ENCODE data around the gene ELOF1. TPM values are rescaled to one million over a fixed set of nuclear protein-coding genes. Genes with fewer than 3 reads are reported as not detected.

The ELOF1 gene
- total RNA-seq, 1 experiment from 2014 or later, result 105 TPM

DNA sequence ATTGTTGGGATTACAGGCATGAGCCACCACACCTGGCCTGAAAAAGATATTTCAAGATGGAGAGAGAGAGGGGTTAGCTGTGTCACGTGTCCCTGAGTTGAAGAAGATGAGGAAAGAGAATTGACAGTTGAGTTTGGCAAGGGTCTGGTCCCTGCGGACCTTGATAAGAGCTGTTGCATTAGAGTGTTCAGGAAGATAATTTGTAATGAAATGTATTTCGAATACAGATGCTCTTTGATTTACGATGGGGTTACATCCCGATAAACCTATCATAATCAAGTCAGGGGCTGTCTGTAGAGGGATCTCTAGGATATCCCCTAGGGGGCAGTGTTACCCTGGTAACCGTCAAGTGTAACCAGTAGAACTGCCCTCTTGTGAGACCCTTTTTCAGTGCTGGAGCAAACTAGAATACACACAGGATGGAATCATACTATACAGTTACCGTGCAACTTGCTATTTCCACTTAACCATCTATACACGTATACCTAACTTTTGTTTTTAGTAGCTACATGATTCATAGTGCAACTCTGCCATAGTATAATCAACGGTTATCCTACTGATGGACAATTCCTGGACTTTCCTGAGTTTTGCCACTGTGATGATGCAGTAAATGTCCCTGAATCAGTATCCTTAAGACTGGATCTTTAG, 1.5 kb upstream of the ELOF1 start:
- no peak overlapping the region for H3K27ac ChIP-seq (ENCODE audit: low read length)
- H3K36me3 ChIP-seq (ENCODE audit: low read depth, low read length), result peaks cover 3% of the 10 kb centered on the region; the same call in 1 of the 2 replicates
- TF ChIP-seq EZH2 (IDR thresholded peaks at IDR 0.05; ENCODE audit: low read length, unreplicated experiment) (no peak), EZH2phosphoT487 (IDR thresholded peaks at IDR 0.05; ENCODE audit: borderline replicate concordance, low read length) (no peak), CTCF (conservative IDR thresholded peaks at IDR 0.05; ENCODE audit: low read depth, low read length) (peak; percentile 91)
- peaks cover 14% of the 10 kb centered on the region; the same call in 1 of the 2 replicates for H3K4me1 ChIP-seq (ENCODE audit: insufficient read depth, low read length)
- H3K4me2 ChIP-seq (ENCODE audit: low read length), result peak overlapping the region; percentile 86
- H3K27me3 ChIP-seq (ENCODE audit: low read length), result no peaks in the 10 kb centered on the region
- H4K20me1 ChIP-seq (ENCODE audit: low read length), result peaks cover 20% of the 10 kb centered on the region; the same call in 1 of the 2 replicates
- H3K79me2 ChIP-seq (ENCODE audit: low read length), result peaks cover 45% of the 10 kb centered on the region
- no peaks in the 10 kb centered on the region for H3K9me2 ChIP-seq (replicated peaks; ENCODE audit: low read length)
- H3K9me3 ChIP-seq (ENCODE audit: low read length), result no peaks in the 10 kb centered on the region
- ChIA-PET CTCF (no interaction called here), POLR2A (ENCODE audit: unreplicated experiment) (no interaction called here)
- H3K9ac ChIP-seq (ENCODE audit: low read length), result peak overlapping the region; percentile 77
- DNase-seq (peak; percentile 85), ATAC-seq (peak; percentile 30; the same call in 1 of the 2 replicates)
- H3F3A ChIP-seq (ENCODE audit: low read length, unreplicated experiment), result no peaks in the 10 kb centered on the region
- intact Hi-C loops (cut with micrococcal nuclease), result no loop called here
- no TSS peak for BruUV-seq (replicated peaks)
- H3K4me3 ChIP-seq (ENCODE audit: low read length), result peak overlapping the region; percentile 80
- 0 out of 2 replicates have a peak overlapping the region, but pooled peaks have one; percentile 2 for H2AFZ ChIP-seq (ENCODE audit: low read length)

- POLR2A ChIA-PET (ENCODE audit: unreplicated experiment), result interaction anchor here (0.6 kb wide), 1 partner anchor 11 kb away, joined by 5 read pairs; no protein-coding TSS in a partner anchor
- no TSS peak for BruUV-seq (replicated peaks)
- Histone ChIP-seq H2AFZ (ENCODE audit: low read length) (no peak overlapping the region), H3F3A (ENCODE audit: low read length, unreplicated experiment) (no peaks in the 10 kb centered on the region), H3K4me3 (ENCODE audit: low read length) (no peak overlapping the region), H3K27ac (ENCODE audit: low read length) (no peak overlapping the region), H3K27me3 (ENCODE audit: low read length) (no peaks in the 10 kb centered on the region), H3K79me2 (ENCODE audit: low read length) (peaks cover 50% of the 10 kb centered on the region), H3K9me3 (ENCODE audit: low read length) (no peaks in the 10 kb centered on the region), H3K9ac (ENCODE audit: low read length) (no peak overlapping the region), H4K20me1 (ENCODE audit: low read length) (peaks cover 23% of the 10 kb centered on the region; the same call in 1 of the 2 replicates), H3K36me3 (ENCODE audit: low read depth, low read length) (peaks cover 27% of the 10 kb centered on the region; the same call in 1 of the 2 replicates), H3K4me2 (ENCODE audit: low read length) (peak overlapping the region; percentile 22), H3K4me1 (ENCODE audit: insufficient read depth, low read length) (peaks cover 14% of the 10 kb centered on the region; the same call in 1 of the 2 replicates), H3K9me2 (replicated peaks; ENCODE audit: low read length) (no peaks in the 10 kb centered on the region)
- ATAC-seq (no peak), DNase-seq (no peak)
- TF ChIP-seq EZH2 (IDR thresholded peaks at IDR 0.05; ENCODE audit: low read length, unreplicated experiment) (no peak), EZH2phosphoT487 (IDR thresholded peaks at IDR 0.05; ENCODE audit: borderline replicate concordance, low read length) (no peak), CTCF (conservative IDR thresholded peaks at IDR 0.05; ENCODE audit: low read depth, low read length) (no peak)
- CTCF ChIA-PET, result no interaction called here
- intact Hi-C loops (cut with micrococcal nuclease), result no loop called here
These were observed 2.2 kb downstream of the ELOF1 start for GRCh38 chr19:11556634-11557420.

All from PC-3 (cell line).